ENCODE data around the gene SEC16A. TPM values are rescaled to one million over a fixed set of nuclear protein-coding genes. Genes with fewer than 3 reads are reported as not detected.

Gene SEC16A
- polyA plus RNA-seq, 3 donors from 2014 or later = 3.9 to 46.0 (median 15.9) TPM

DNA sequence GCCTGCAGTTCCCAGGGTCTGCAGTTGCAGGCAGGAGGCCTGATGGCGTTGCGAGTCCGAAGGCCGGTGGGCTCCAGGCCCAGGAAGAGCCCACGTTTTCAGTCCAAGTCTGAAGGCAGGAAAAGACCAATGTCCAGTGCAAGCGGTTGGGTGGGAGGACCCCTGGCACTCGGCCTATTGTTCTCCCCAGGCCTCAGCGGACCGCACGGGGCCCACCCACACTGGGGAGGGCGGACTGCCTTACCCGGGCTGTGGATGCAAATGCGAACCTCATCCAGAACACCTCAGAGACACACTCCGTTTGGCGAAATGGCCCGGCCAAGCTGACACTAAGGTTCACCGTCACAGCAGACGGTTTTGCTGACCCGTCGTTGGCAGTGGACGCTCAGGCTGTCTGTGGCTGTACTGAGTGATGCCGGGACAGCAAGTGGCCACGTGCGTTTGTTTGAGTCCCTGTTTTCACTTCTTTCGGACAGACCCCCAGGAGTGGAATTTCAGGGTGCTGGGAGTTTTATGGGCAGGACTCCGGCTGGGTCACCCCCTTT is 10.2 kb upstream of the SEC16A start:
- H3K27me3 Mint-ChIP-seq (ENCODE audit: low read depth in 3 of 3) = peaks cover 0 to 6% (median 0%) of the 10 kb centered on the region in 3 donors
- no peaks in the 10 kb centered on the region for H3K9me3 Mint-ChIP-seq
- peak overlapping the region in 1 of 6 donors; percentile 32 for H3K27ac Mint-ChIP-seq
- H3K4me3 Mint-ChIP-seq = no peak overlapping the region
- H3K36me3 Mint-ChIP-seq = peaks cover 0 to 3% (median 0%) of the 10 kb centered on the region in 3 donors
- H3K4me1 Mint-ChIP-seq = peaks cover 1 to 6% of the 10 kb centered on the region in 2 donors
- no peak for DNase-seq

DNA sequence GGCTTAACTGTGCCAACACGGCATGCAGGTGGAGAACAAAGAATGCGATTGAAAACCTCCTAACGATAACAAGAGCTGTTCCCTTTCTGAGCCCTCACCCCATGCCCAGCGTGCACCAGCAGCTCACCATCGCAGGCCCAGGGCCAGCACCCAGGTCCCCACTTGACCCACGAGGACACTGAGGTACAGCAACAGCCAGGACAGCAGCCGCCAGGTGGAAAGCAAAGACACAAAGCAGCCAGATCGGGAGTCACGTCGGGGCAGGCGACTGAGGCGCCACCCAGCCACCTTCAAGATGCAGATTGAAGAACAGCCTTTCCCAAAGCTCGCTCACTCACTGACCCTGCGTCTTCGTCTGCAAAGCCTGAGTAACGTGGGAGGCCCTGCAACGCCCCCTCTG is 6.9 kb upstream of the SEC16A start:
- Mint-ChIP-seq H3K4me1 (peaks cover 6 to 12% of the 10 kb centered on the region in 2 donors), H3K36me3 (no peaks in the 10 kb centered on the region), H3K27me3 (ENCODE audit: low read depth in 3 of 3) (peaks cover 2 to 5% (median 5%) of the 10 kb centered on the region in 3 donors), H3K4me3 (no peak overlapping the region), H3K27ac (no peak overlapping the region), H3K9me3 (no peaks in the 10 kb centered on the region)
- DNase-seq = no peak

DNA sequence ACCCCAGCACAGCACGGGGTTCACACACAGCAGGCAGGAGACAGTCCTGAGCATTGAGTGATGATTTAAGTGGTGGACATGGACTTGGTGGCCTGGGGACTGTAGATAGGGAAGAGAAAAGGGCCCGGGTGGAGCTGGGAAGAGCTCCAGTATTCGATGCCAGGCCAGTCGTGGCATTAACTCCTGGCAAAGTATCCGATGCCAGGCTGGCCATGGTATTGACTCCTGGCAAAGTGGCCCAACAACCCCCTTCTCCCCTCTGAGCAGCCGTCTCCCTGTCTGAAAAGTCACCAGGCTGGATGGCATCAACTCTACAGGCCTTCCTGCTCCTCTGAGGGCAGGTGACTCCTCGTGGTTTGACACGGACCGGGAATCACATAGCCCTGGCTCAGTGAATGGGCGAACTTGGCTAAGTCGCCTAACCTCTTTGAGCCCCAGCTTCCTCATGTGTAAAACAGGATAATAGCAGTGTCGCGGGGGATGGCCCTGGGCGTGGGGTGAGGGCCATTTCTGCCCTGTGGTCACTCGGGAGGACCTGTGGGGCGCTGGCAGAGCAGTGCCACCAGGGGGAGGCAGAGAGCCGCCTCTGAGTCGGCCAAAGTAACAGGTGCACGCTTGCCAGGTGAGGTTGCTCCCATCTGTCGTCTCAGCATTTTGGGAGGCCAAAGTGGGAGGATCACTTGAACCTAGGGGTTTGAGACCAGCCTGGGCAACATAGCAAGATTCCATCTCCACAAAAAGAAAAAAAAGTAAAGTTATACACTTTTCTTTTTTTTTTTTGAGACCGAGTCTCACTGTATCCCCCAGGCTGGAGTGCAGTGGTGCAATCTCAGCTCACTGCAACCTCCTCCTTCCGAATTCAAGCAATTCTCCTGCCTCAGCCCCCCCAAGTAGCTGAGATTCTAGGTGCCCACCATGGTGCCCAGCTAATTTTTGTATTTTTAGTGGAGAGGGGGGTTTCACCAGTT is 5.7 kb upstream of the SEC16A start:
- no peak overlapping the region for H3K4me3 Mint-ChIP-seq
- peak; percentile 67 to 69 (median 68) for DNase-seq
- no peaks in the 10 kb centered on the region for H3K36me3 Mint-ChIP-seq
- no peak overlapping the region for H3K27ac Mint-ChIP-seq
- H3K4me1 Mint-ChIP-seq = peaks cover 8 to 14% of the 10 kb centered on the region in 2 donors
- H3K27me3 Mint-ChIP-seq (ENCODE audit: low read depth in 3 of 3) = peaks cover 7 to 11% (median 10%) of the 10 kb centered on the region in 3 donors
- no peaks in the 10 kb centered on the region for H3K9me3 Mint-ChIP-seq

DNA sequence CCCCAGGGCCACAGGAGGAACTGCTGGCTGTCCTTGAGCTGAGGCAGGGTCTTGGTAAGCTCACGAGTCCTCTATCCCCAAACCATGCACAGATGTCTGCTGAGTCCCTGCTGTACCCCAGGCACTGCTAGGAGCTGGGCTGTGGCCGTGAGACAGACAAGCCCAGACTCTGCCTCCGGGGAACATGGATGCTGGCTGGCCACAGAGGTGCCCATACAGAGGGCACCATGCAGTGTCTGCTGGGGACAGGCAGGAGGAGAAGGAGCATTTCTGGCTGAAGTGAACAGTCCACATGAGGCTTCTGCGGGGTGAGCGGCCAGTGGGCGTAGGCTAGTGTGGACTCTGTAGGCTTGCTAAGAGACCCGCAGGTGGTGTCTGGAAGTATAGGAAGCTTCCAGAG is 4.8 kb upstream of the SEC16A start:
- Mint-ChIP-seq H3K27me3 (ENCODE audit: low read depth in 3 of 3) (peaks cover 13 to 19% (median 19%) of the 10 kb centered on the region in 3 donors), H3K4me1 (peaks cover 12 to 14% of the 10 kb centered on the region in 2 donors), H3K4me3 (no peak overlapping the region), H3K9me3 (no peaks in the 10 kb centered on the region), H3K27ac (no peak overlapping the region), H3K36me3 (no peaks in the 10 kb centered on the region)
- DNase-seq = no peak

DNA sequence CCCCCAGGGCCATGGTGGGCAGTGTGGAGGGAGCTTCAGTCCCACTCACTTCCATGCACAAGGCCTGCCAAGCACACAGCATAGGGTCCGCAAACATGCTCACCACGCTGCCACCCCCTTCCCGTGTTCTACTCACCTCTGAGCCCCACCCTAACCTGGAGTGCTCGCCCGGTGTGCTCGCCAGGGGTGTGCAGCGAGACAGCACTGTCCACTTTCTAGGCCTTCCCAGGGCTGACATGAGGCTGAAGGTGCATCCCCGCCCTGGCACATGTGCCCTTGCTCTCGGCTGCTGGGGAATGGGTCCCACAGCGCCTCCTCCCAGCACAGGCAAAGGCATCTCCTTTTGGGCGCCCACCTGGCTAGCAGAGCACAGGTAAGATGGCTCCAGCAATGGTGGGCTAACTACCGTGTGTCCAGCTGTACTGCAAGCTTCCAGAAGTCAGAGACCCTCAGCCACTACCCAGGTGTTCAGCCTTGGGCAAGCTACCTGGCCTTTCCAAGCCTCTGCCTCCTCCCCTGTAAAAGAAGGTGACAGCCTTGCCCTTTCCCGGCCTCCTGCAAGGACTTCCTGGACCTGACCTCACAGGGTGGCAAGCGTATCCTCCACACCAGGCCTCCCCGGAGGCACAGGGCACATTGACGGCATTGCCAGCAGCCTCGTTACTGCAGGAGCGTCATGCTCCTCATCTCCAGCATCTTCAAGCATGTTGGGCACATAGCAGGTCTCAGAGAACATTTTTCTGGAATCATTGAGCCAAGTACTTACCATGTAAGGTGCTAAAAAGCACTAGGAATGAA is 4.2 kb upstream of the SEC16A start:
- H3K9me3 Mint-ChIP-seq = no peaks in the 10 kb centered on the region
- no peaks in the 10 kb centered on the region for H3K36me3 Mint-ChIP-seq
- DNase-seq = no peak
- peaks cover 14 to 18% of the 10 kb centered on the region in 2 donors for H3K4me1 Mint-ChIP-seq
- peaks cover 17 to 24% (median 19%) of the 10 kb centered on the region in 3 donors for H3K27me3 Mint-ChIP-seq (ENCODE audit: low read depth in 3 of 3)
- no peak overlapping the region for H3K4me3 Mint-ChIP-seq
- no peak overlapping the region for H3K27ac Mint-ChIP-seq

DNA sequence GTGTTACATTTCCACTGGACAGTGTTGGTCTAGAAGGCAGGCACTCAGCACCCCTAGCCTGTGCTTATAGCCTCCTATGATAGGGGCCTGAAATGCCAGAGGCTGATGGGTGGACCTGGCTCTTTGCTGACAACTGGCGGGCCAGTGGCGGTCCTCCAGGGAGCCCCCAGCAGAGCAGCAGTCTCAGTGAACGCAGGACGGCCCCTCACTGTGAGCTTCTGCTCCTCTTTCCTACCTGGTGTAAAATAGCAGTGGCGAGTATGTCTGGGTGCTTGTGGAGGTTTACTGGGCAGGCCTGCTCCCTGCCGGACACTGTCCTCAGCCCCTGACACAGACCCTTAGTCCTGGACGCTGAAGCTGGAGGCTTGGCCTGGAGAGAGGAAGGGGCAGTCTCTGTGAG is 3.3 kb upstream of the SEC16A start:
- H3K9me3 Mint-ChIP-seq = no peaks in the 10 kb centered on the region
- H3K4me1 Mint-ChIP-seq = peaks cover 23 to 27% of the 10 kb centered on the region in 2 donors
- no peak overlapping the region for H3K4me3 Mint-ChIP-seq
- no peak for DNase-seq
- H3K27ac Mint-ChIP-seq = no peak overlapping the region
- H3K27me3 Mint-ChIP-seq (ENCODE audit: low read depth in 3 of 3) = peaks cover 19 to 26% (median 21%) of the 10 kb centered on the region in 3 donors
- H3K36me3 Mint-ChIP-seq = no peaks in the 10 kb centered on the region

DNA sequence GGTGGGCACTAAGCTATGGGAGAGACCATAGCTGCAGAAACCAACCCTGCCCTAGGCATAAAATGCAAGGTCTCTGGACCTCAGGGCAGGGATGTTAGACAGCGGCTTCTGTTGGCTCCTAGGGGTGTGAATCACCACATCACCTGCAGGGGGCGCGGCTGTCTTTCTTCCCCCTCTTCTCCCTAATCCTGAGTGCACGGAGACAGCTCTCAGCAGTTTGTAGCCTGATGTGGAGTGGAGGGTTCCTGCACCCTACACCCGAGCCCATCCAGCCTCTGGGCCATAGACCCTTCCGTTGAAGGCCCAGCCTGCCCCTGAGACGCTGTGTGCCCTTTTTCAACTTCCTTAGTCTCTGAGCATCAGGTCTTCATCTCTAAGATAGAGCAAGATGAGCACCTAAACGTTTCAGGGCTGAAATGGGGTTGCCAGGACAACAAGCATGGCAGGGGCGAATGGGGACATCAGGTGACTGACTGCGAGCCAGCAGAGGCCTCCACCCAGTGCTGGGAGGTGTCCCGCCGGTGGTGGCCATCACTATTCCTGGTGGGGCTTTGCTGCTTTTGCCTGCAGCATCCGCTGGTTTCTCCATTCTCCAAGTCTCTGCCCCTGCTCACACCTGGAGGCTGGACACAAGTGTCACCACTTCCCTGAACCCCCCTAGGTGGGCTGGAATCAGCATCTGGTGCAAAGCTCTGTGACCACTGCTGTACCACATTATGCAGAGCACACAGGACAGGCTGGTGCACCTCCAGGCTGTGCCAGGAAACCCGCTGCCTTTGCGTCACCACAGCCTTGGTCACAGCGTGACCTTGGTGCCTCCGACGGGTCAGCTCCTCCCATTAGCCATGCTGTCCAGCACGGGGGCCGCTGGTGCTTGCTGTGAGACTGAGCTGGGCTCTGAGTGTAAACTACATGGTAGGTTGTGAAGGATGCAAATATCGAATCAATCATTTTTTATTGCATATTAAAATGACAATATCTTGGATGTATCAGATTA is 2.5 kb upstream of the SEC16A start:
- Mint-ChIP-seq H3K36me3 (no peaks in the 10 kb centered on the region), H3K4me1 (peaks cover 30% of the 10 kb centered on the region in 2 donors), H3K27ac (peak overlapping the region; percentile 43 to 89 (median 79)), H3K9me3 (no peaks in the 10 kb centered on the region), H3K4me3 (peak overlapping the region; percentile 36 to 66 (median 53)), H3K27me3 (ENCODE audit: low read depth in 3 of 3) (peaks cover 19 to 26% (median 21%) of the 10 kb centered on the region in 3 donors)
- DNase-seq = peak; percentile 77 to 80 (median 77)

DNA sequence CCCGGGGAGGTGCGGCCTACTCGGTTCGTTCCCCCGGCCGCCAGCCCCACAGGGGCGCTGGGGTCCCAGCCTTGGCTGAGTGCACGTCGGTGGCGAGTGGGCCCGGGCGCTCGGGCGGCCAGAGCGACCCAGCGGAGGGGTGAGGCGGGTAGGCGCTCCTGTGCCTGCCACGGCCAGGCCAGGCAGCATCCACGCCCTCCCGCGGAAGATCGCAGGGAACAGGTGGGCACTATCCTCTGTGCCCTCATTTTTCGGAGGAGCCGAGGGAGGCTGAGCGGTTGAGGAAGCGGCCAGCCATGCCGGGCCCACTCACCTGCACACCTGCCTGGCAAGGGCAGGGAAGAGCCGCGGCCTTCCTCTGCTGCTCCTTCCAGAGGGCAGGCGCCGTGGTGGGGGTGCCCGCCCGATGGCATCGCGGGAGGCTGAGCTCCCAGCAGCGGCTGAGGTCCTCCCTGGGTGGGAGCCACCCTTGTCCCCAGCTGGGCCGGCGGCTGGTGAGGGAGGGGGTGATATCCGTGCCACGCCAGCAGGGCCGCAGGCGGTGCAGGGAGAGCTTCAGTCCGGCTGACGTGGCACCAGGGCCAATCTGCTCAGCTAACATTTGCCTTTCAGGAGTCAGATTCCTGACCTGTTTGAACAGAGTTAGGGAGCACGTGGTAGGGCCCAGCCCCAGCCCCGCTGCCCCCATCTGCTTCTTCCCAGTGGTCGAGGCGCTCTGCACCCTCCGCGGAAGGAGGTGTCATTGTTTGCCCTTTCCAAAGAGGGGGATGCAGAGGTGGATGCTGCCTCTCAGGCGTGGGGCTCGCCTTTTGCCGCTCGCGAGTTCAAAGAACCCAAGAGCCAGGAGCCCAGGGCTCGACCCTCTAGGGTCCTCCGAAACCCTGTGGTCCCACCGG is 1.6 kb upstream of the SEC16A start:
- no peak for DNase-seq
- H3K27ac Mint-ChIP-seq = peak overlapping the region; percentile 43 to 95 (median 80)
- H3K27me3 Mint-ChIP-seq (ENCODE audit: low read depth in 3 of 3) = peaks cover 19 to 30% (median 21%) of the 10 kb centered on the region in 3 donors
- peaks cover 36% of the 10 kb centered on the region in 2 donors for H3K4me1 Mint-ChIP-seq
- H3K36me3 Mint-ChIP-seq = no peaks in the 10 kb centered on the region
- no peaks in the 10 kb centered on the region for H3K9me3 Mint-ChIP-seq
- H3K4me3 Mint-ChIP-seq = peak overlapping the region; percentile 36 to 66 (median 53)

DNA sequence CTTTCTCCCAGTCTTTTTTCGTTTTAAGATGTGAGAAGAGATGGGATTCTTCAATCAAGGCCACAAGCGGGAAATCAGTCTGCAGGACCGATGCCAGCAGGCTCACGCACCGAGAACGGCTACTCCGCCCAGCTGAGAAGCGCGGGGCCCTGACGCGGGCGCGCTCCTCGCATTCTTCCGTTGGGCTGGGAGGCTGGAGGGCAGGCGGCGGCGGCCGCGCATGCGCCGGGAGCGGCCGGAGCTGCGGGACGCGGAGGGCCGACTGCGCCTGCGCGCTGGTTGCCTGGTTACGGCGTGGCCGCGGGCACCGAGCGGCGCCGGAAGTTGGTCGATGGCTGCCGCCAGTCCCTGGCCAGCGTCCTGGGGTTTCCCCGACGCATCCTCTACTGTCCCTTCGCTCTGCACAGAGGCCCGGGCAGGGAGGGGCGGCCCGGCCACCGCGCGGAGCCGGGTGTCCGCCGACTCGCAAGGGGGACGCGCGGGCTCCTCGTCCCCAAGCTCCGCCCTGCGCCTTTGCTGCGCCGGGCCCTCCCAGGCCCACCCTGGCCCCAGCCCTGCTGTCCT is 831 bp upstream of the SEC16A start:
- H3K27ac Mint-ChIP-seq = peak overlapping the region; percentile 95 to 100 (median 98)
- peaks cover 39 to 43% of the 10 kb centered on the region in 2 donors for H3K4me1 Mint-ChIP-seq
- H3K9me3 Mint-ChIP-seq = no peaks in the 10 kb centered on the region

DNA sequence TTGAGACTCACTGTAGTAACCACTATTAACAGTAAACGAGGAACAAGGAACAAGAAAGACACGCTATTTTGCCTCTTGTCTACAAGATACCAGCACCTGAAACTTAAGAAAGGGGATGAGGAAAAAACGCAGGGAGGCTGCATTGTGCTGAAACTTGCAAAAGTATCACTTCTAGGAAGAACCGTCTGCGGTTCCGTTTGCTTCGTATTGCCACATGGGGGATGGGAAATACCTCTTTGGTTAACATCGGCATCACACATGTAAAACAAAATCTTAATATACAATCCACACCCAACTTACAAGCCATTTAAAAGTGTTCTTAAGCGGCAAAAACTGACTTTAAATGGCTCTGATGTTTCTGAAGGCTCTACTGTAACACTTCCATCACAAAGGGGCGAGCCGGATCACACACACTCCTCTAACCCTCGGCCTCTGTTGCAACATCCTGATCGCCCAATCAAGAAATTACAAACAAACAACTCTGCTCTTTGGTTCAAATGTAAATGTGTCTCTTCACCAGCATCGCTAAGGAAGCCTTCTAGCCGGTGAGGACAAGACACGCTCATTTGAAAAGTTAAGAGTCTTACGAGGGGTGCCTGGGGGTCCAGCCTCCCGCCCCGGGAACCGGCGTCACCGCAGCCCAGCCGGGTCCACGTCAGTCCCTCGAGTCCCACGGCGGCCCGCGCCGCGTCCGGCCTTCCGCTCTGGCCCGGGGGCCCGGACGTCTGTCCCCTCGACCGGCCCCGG is 621 bp downstream of the SEC16A start:
- Mint-ChIP-seq H3K27ac (peak overlapping the region; percentile 95 to 99 (median 98)), H3K36me3 (peaks cover 0 to 4% (median 0%) of the 10 kb centered on the region in 3 donors), H3K27me3 (ENCODE audit: low read depth in 3 of 3) (peaks cover 19 to 33% (median 21%) of the 10 kb centered on the region in 3 donors), H3K4me3 (peak overlapping the region; percentile 87 to 98 (median 96)), H3K9me3 (no peaks in the 10 kb centered on the region), H3K4me1 (peaks cover 44 to 56% of the 10 kb centered on the region in 2 donors)
- peak; percentile 64 to 68 (median 67) for DNase-seq

More for the DNA sequence above, 831 bp upstream of the SEC16A start:
- peaks cover 19 to 30% (median 21%) of the 10 kb centered on the region in 3 donors for H3K27me3 Mint-ChIP-seq (ENCODE audit: low read depth in 3 of 3)
- peak overlapping the region; percentile 89 to 98 (median 94) for H3K4me3 Mint-ChIP-seq
- peaks cover 0 to 4% (median 0%) of the 10 kb centered on the region in 3 donors for H3K36me3 Mint-ChIP-seq
- DNase-seq = peak; percentile 98 to 99 (median 99)

DNA sequence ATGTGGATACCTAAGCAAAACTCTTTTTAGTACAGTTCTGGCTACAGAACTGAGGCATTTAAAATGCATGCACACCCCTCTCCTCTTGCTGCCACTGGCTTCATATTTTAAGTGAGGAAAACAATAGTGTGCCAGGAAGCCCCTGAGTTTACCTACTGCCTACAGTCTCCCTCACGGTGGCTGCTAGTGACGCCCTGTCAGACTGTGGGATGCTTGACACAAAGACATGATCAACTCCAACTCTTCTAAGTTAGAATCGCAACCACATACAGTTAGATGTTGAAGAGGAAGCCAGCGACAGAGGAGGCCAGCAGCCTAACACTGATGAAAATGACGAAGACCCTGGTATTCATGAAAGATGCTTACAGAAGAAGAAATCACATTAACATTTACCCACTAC is 1.3 kb downstream of the SEC16A start:
- H3K9me3 Mint-ChIP-seq = no peaks in the 10 kb centered on the region
- DNase-seq = peak; percentile 26 to 34 (median 31)
- H3K4me3 Mint-ChIP-seq = peak overlapping the region; percentile 87 to 98 (median 96)
- peaks cover 0 to 4% (median 0%) of the 10 kb centered on the region in 3 donors for H3K36me3 Mint-ChIP-seq
- H3K27me3 Mint-ChIP-seq (ENCODE audit: low read depth in 3 of 3) = peaks cover 19 to 33% (median 21%) of the 10 kb centered on the region in 3 donors
- peak overlapping the region; percentile 95 to 99 (median 98) for H3K27ac Mint-ChIP-seq
- peaks cover 44 to 56% of the 10 kb centered on the region in 2 donors for H3K4me1 Mint-ChIP-seq
